GM23338 (cell line): ENCODE measurements around the gene USH2A. TPM values are rescaled to one million over a fixed set of nuclear protein-coding genes. Genes with fewer than 3 reads are reported as not detected.

Source experiments
- ATAC-seq: fragments of 200-7000 bp; cut with Tn5 transposase; 3 replicates; pipeline ENCODE4 v1.9.1; 2020
- DNase-seq: peaks from one replicate; pipeline ENCODE4 v3.0.0-alpha.2; 2015; ENCODE audit warnings: low spot score
- H2AFZ ChIP-seq: fragments of 200-600 bp; sonication (generic); 2 replicates; pipeline ENCODE4 v1.8.0; 2016; ENCODE audit warnings: antibody characterized with exemption, mild to moderate bottlenecking, moderate library complexity
- H3F3A ChIP-seq: fragments of 200-600 bp; sonication (generic); replicated peaks from 2 replicates; pipeline ENCODE4 v1.8.0; 2017; ENCODE audit warnings: antibody characterized with exemption, mixed run types, low read depth
- H3K27ac ChIP-seq: fragments of 200-600 bp; sonication (generic); 2 replicates; pipeline ENCODE4 v1.6.1; 2016; ENCODE audit warnings: low read depth
- H3K27me3 ChIP-seq: fragments of 200-600 bp; sonication (generic); 2 replicates; pipeline ENCODE4 v1.8.0; 2016; ENCODE audit warnings: mild to moderate bottlenecking, mixed run types, moderate library complexity; ENCODE audit not compliant: insufficient read depth
- H3K36me3 ChIP-seq: fragments of 200-600 bp; sonication (generic); 2 replicates; pipeline ENCODE4 v1.8.0; 2016; ENCODE audit warnings: mild to moderate bottlenecking; ENCODE audit not compliant: insufficient read depth
- H3K4me1 ChIP-seq: fragments of 200-600 bp; sonication (generic); 2 replicates; pipeline ENCODE4 v1.8.0; 2016; ENCODE audit warnings: mild to moderate bottlenecking, moderate library complexity; ENCODE audit not compliant: insufficient read depth
- H3K4me2 ChIP-seq: fragments of 200-600 bp; sonication (generic); 2 replicates; pipeline ENCODE4 v1.7.1; 2017; ENCODE audit warnings: mixed run types
- H3K4me3 ChIP-seq: fragments of 200-600 bp; sonication (generic); 2 replicates; pipeline ENCODE4 v1.6.1; 2016; ENCODE audit warnings: mixed run types
- H3K79me2 ChIP-seq: fragments of 200-600 bp; sonication (generic); replicated peaks from 2 replicates; pipeline ENCODE4 v1.8.0; 2017; ENCODE audit warnings: mild to moderate bottlenecking; ENCODE audit not compliant: insufficient read depth
- H3K9me2 ChIP-seq: fragments of 200-600 bp; sonication (generic); 2 replicates; pipeline ENCODE4 v1.8.0; 2017; ENCODE audit not compliant: insufficient read depth
- H4K20me1 ChIP-seq: fragments of 200-600 bp; sonication (generic); replicated peaks from 2 replicates; pipeline ENCODE4 v1.8.0; 2017; ENCODE audit warnings: mild to moderate bottlenecking; ENCODE audit not compliant: insufficient read depth
- H3K27ac Mint-ChIP-seq: 2 replicates; pipeline ENCODE4 v1.8.0; 2020; ENCODE audit warnings: inconsistent platforms, mild to moderate bottlenecking, moderate library complexity, mixed read lengths
- H3K27me3 Mint-ChIP-seq: 3 replicates; pipeline ENCODE4 v1.8.0; 2022; ENCODE audit warnings: low read depth, mild to moderate bottlenecking, moderate library complexity, mixed read lengths, inconsistent platforms; ENCODE audit not compliant: insufficient read depth, poor library complexity
- H3K36me3 Mint-ChIP-seq: 3 replicates; pipeline ENCODE4 v1.8.0; 2021; ENCODE audit warnings: low read depth, mild to moderate bottlenecking, inconsistent platforms, moderate library complexity, mixed read lengths
- H3K4me1 Mint-ChIP-seq: 3 replicates; pipeline ENCODE4 v1.8.0; 2020; ENCODE audit warnings: mild to moderate bottlenecking, inconsistent platforms, mixed read lengths
- H3K4me3 Mint-ChIP-seq: 3 replicates; pipeline ENCODE4 v1.8.0; 2021; ENCODE audit warnings: moderate library complexity, mild to moderate bottlenecking, inconsistent platforms, mixed read lengths
- H3K9me3 Mint-ChIP-seq: 3 replicates; pipeline ENCODE4 v1.8.0; 2020; ENCODE audit warnings: moderate library complexity, mild to moderate bottlenecking, inconsistent platforms, mixed read lengths
- CREB1 ChIP-seq: fragments of 250-450 bp; sonication (Bioruptor Pico); IDR thresholded peaks from 2 replicates; pipeline ENCODE4 v1.5.0; 2020; ENCODE audit warnings: low read depth, mild to moderate bottlenecking, moderate library complexity
- EZH2 ChIP-seq: fragments of 200-600 bp; sonication (generic); IDR thresholded peaks from one replicate; pipeline ENCODE4 v1.8.0; 2017; ENCODE audit warnings: antibody characterized with exemption, mild to moderate bottlenecking, low read depth; ENCODE audit not compliant: unreplicated experiment
- JUNB ChIP-seq: IDR thresholded peaks from one replicate; pipeline ENCODE4 v1.6.1; 2016; ENCODE audit warnings: antibody characterized with exemption; ENCODE audit not compliant: unreplicated experiment
- NANOG ChIP-seq: IDR thresholded peaks from 2 replicates; pipeline ENCODE4 v1.6.1; 2016; ENCODE audit warnings: antibody characterized with exemption, borderline replicate concordance
- STAT1 ChIP-seq: IDR thresholded peaks from one replicate; pipeline ENCODE4 v1.6.1; 2016; ENCODE audit warnings: antibody characterized with exemption; ENCODE audit not compliant: unreplicated experiment
- ZNF114 ChIP-seq: fragments of 250-450 bp; sonication (Bioruptor Pico); IDR thresholded peaks from 2 replicates; pipeline ENCODE4 v1.5.0; 2020; ENCODE audit warnings: mild to moderate bottlenecking, moderate library complexity
- ZNF331 ChIP-seq: fragments of 250-450 bp; sonication (Bioruptor Pico); IDR thresholded peaks from 2 replicates; pipeline ENCODE4 v1.5.0; 2020; ENCODE audit warnings: low read depth, mild to moderate bottlenecking, moderate library complexity
- ZNF462 ChIP-seq: fragments of 250-450 bp; sonication (Bioruptor Pico); IDR thresholded peaks from 2 replicates; pipeline ENCODE4 v1.5.0; 2020; ENCODE audit warnings: mild to moderate bottlenecking, moderate library complexity
- polyA plus RNA-seq: library from polyadenylated mRNA; unstranded; fragments of >200 nt; fragmentation: Nextera tagmentation; extraction: Ambion mirVana; gene quantifications from 2 replicates; pipeline ENCODE4 v1.2.1, GENCODE V29; 2016
- total RNA-seq: library from RNA; depleted of rRNA; stranded (reverse); fragments of >200 nt; shearing (Covaris generic); gene quantifications from 2 replicates; pipeline ENCODE4 v1.2.3, GENCODE V29; 2014
- TF ChIP-seq, protein P1 (sequence below), 2 experiments: fragments of 200-600 bp in 1 of 2; sonication (generic) in 1 of 2; conservative IDR thresholded peaks; 2 replicates each; pipeline versions ENCODE4 v1.5.1 to v1.6.1; 2016 to 2017; ENCODE audit warnings: antibody characterized with exemption in 2 of 2, low read depth in 2 of 2, mild to moderate bottlenecking in 2 of 2, moderate library complexity in 1 of 2
- TF ChIP-seq, protein P2 (sequence below): IDR thresholded peaks from 2 replicates; pipeline ENCODE4 v1.6.1; 2016; ENCODE audit warnings: antibody characterized with exemption

The USH2A gene
- total and polyA plus RNA-seq, 2 experiments from 2014 or later, result 0.03 TPM

- TF ChIP-seq STAT1, result no peak
- TF ChIP-seq NANOG, result no peak
- Histone ChIP-seq H3K4me1 (no peaks in the 10 kb centered on the region), H3K36me3 (no peaks in the 10 kb centered on the region), H2AFZ (no peak overlapping the region), H3K4me2 (no peak overlapping the region), H3K9me2 (no peaks in the 10 kb centered on the region), H3F3A (no peaks in the 10 kb centered on the region), H4K20me1 (no peaks in the 10 kb centered on the region), H3K27ac (no peak overlapping the region), H3K4me3 (no peak overlapping the region), H3K27me3 (no peaks in the 10 kb centered on the region), H3K79me2 (no peaks in the 10 kb centered on the region)
- Mint-ChIP-seq H3K27ac (no peak overlapping the region), H3K4me3 (no peak overlapping the region), H3K27me3 (no peaks in the 10 kb centered on the region), H3K36me3 (no peaks in the 10 kb centered on the region), H3K9me3 (no peaks in the 10 kb centered on the region), H3K4me1 (no peaks in the 10 kb centered on the region)
- DNase-seq (no peak), ATAC-seq (no peak)
Measured at GRCh38 chr1:216331211-216331610, 92.0 kb downstream of the USH2A start.

GRCh38 chr1:216330262-216330661 is 93.0 kb downstream of the USH2A start:
- no peak for DNase-seq
- no peaks in the 10 kb centered on the region for H3K4me1 Mint-ChIP-seq
- Histone ChIP-seq H3K27ac (no peak overlapping the region), H4K20me1 (no peaks in the 10 kb centered on the region), H3K9me2 (no peaks in the 10 kb centered on the region), H3F3A (no peaks in the 10 kb centered on the region), H3K27me3 (no peaks in the 10 kb centered on the region), H3K36me3 (no peaks in the 10 kb centered on the region), H2AFZ (no peak overlapping the region), H3K4me2 (no peak overlapping the region), H3K4me1 (no peaks in the 10 kb centered on the region), H3K4me3 (no peak overlapping the region), H3K79me2 (no peaks in the 10 kb centered on the region)
- H3K27ac Mint-ChIP-seq, result no peak overlapping the region
- H3K27me3 Mint-ChIP-seq, result no peaks in the 10 kb centered on the region
- H3K4me3 Mint-ChIP-seq, result no peak overlapping the region
- no peaks in the 10 kb centered on the region for H3K9me3 Mint-ChIP-seq
- no peaks in the 10 kb centered on the region for H3K36me3 Mint-ChIP-seq
- ATAC-seq, result no peak
- TF ChIP-seq, protein P1, sequence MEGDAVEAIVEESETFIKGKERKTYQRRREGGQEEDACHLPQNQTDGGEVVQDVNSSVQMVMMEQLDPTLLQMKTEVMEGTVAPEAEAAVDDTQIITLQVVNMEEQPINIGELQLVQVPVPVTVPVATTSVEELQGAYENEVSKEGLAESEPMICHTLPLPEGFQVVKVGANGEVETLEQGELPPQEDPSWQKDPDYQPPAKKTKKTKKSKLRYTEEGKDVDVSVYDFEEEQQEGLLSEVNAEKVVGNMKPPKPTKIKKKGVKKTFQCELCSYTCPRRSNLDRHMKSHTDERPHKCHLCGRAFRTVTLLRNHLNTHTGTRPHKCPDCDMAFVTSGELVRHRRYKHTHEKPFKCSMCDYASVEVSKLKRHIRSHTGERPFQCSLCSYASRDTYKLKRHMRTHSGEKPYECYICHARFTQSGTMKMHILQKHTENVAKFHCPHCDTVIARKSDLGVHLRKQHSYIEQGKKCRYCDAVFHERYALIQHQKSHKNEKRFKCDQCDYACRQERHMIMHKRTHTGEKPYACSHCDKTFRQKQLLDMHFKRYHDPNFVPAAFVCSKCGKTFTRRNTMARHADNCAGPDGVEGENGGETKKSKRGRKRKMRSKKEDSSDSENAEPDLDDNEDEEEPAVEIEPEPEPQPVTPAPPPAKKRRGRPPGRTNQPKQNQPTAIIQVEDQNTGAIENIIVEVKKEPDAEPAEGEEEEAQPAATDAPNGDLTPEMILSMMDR (conservative IDR thresholded peaks at IDR 0.05; ENCODE audit: low read depth in 2 of 2), result no peak
- TF ChIP-seq NANOG (no peak), EZH2 (no peak), STAT1 (no peak), ZNF331 (no peak), ZNF462 (CRISPR knock-in tag) (no peak), CREB1 (CRISPR knock-in tag) (no peak), ZNF114 (CRISPR knock-in tag) (no peak), JUNB (no peak)
- TF ChIP-seq, protein P2, sequence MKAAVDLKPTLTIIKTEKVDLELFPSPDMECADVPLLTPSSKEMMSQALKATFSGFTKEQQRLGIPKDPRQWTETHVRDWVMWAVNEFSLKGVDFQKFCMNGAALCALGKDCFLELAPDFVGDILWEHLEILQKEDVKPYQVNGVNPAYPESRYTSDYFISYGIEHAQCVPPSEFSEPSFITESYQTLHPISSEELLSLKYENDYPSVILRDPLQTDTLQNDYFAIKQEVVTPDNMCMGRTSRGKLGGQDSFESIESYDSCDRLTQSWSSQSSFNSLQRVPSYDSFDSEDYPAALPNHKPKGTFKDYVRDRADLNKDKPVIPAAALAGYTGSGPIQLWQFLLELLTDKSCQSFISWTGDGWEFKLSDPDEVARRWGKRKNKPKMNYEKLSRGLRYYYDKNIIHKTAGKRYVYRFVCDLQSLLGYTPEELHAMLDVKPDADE, result no peak
